ENCODE results near the gene CHCHD6. TPM values are rescaled to one million over a fixed set of nuclear protein-coding genes. Genes with fewer than 3 reads are reported as not detected.

Gene CHCHD6
- total and polyA plus RNA-seq, 4 donors = 12.1 to 22.6 (median 17.5) TPM

GRCh38 chr3:126968391-126969390 is 264.7 kb downstream of the CHCHD6 start:
- H3K27ac ChIP-seq (ENCODE audit: low read depth in 1 of 2, low read length in 1 of 2) = no peak overlapping the region
- no peak overlapping the region for H3K4me3 ChIP-seq
- H3K27me3 ChIP-seq (ENCODE audit: control insufficient read depth in 3 of 3, insufficient read depth in 3 of 3, low read length in 2 of 3) = peaks cover 0 to 4% (median 0%) of the 10 kb centered on the region in 3 donors
- DNase-seq (no peak), ATAC-seq (ENCODE audit: insufficient read depth, low FRiP score) (no peak)
- H3K4me1 ChIP-seq (ENCODE audit: control insufficient read depth in 5 of 5, insufficient read depth in 5 of 5, low read length in 5 of 5) = peaks cover 0 to 5% (median 0%) of the 10 kb centered on the region in 5 donors
- H3K9ac ChIP-seq (ENCODE audit: insufficient read depth in 1 of 2, low read length in 2 of 2) = no peak overlapping the region
- no peak for TF ChIP-seq CTCF (IDR thresholded peaks at IDR 0.05; ENCODE audit: control extremely low read depth, extremely low read depth)
- H3K36me3 ChIP-seq (ENCODE audit: control insufficient read depth in 4 of 4, insufficient read depth in 4 of 4, low read length in 4 of 4) = no peaks in the 10 kb centered on the region
- 85 to 92% methylated on average over 20 of the region's 20 CpGs for WGBS, 2 donors
- peaks cover 0 to 2% (median 0%) of the 10 kb centered on the region in 4 donors for H3K9me3 ChIP-seq (ENCODE audit: control insufficient read depth in 4 of 4, insufficient read depth in 3 of 4, low read length in 3 of 4)

GRCh38 chr3:126969586-126969985 is 265.5 kb downstream of the CHCHD6 start:
- Histone ChIP-seq H3K9ac (ENCODE audit: insufficient read depth in 1 of 2, low read length in 2 of 2) (no peak overlapping the region), H3K9me3 (ENCODE audit: control insufficient read depth in 4 of 4, insufficient read depth in 3 of 4, low read length in 3 of 4) (peaks cover 0 to 2% (median 1%) of the 10 kb centered on the region in 4 donors), H3K4me1 (ENCODE audit: control insufficient read depth in 5 of 5, insufficient read depth in 5 of 5, low read length in 5 of 5) (peaks cover 0 to 5% (median 0%) of the 10 kb centered on the region in 5 donors), H3K4me3 (no peak overlapping the region), H3K27ac (ENCODE audit: low read depth in 1 of 2, low read length in 1 of 2) (no peak overlapping the region), H3K27me3 (ENCODE audit: control insufficient read depth in 3 of 3, insufficient read depth in 3 of 3, low read length in 2 of 3) (peaks cover 0 to 4% (median 0%) of the 10 kb centered on the region in 3 donors), H3K36me3 (ENCODE audit: control insufficient read depth in 4 of 4, insufficient read depth in 4 of 4, low read length in 4 of 4) (no peaks in the 10 kb centered on the region)
- DNase-seq = no peak
- WGBS, 2 donors = 64 to 69% methylated on average over 7 of the region's 7 CpGs
- ATAC-seq (ENCODE audit: insufficient read depth, low FRiP score) = no peak
- TF ChIP-seq CTCF (IDR thresholded peaks at IDR 0.05; ENCODE audit: control extremely low read depth, extremely low read depth) = no peak

- no peak overlapping the region for H3K9ac ChIP-seq (ENCODE audit: insufficient read depth in 1 of 2, low read length in 2 of 2)
- no peak overlapping the region for H3K4me3 ChIP-seq
- H3K4me1 ChIP-seq (ENCODE audit: control insufficient read depth in 5 of 5, insufficient read depth in 5 of 5, low read length in 5 of 5) = peaks cover 0 to 5% (median 0%) of the 10 kb centered on the region in 5 donors
- ATAC-seq (ENCODE audit: insufficient read depth, low FRiP score) (no peak), DNase-seq (no peak)
- no peak overlapping the region for H3K27ac ChIP-seq (ENCODE audit: low read depth in 1 of 2, low read length in 1 of 2)
- no peak for TF ChIP-seq CTCF (IDR thresholded peaks at IDR 0.05; ENCODE audit: control extremely low read depth, extremely low read depth)
- 84 to 86% methylated on average over 5 of the region's 5 CpGs for WGBS, 2 donors
- H3K9me3 ChIP-seq (ENCODE audit: control insufficient read depth in 4 of 4, insufficient read depth in 3 of 4, low read length in 3 of 4) = peaks cover 0 to 7% (median 1%) of the 10 kb centered on the region in 4 donors
- peaks cover 0 to 4% (median 0%) of the 10 kb centered on the region in 3 donors for H3K27me3 ChIP-seq (ENCODE audit: control insufficient read depth in 3 of 3, insufficient read depth in 3 of 3, low read length in 2 of 3)
- no peaks in the 10 kb centered on the region for H3K36me3 ChIP-seq (ENCODE audit: control insufficient read depth in 4 of 4, insufficient read depth in 4 of 4, low read length in 4 of 4)
Measured at GRCh38 chr3:126970101-126970500, 266.1 kb downstream of the CHCHD6 start.
